Measurements from ENCODE around the gene PLA2R1. TPM values are rescaled to one million over a fixed set of nuclear protein-coding genes. Genes with fewer than 3 reads are reported as not detected.

PLA2R1 gene
- total and polyA plus RNA-seq, 2 of the 4 experiments (the other 2 are of a cell fraction): 0.43 to 0.54 TPM

- in situ Hi-C loops (cut with MboI; ENCODE audit: low sequenced_read_pairs): no loop called here
- Histone ChIP-seq H3K4ac (ENCODE audit: low read depth, low read length) (no peak overlapping the region), H3K27ac (ENCODE audit: insufficient read depth, low read length) (no peak overlapping the region), H3K18ac (ENCODE audit: low read depth, low read length) (no peak overlapping the region), H2AK9ac (replicated peaks; ENCODE audit: low read depth, low read length, poor library complexity) (no peak overlapping the region), H2BK15ac (ENCODE audit: low read depth, low read length) (no peak overlapping the region), H4K8ac (ENCODE audit: low read depth in 2 of 2, low read length in 2 of 2) (no peak overlapping the region), H3K4me1 (ENCODE audit: control insufficient read depth, insufficient read depth, low read length) (no peaks in the 10 kb centered on the region), H3K4me2 (ENCODE audit: low read depth, low read length) (no peak overlapping the region), H2AFZ (replicated peaks; ENCODE audit: low read length, poor library complexity) (no peak overlapping the region), H3K27me3 (ENCODE audit: control insufficient read depth, insufficient read depth, low read length) (peaks cover 22% of the 10 kb centered on the region), H4K91ac (ENCODE audit: insufficient read depth, low read depth, low read length) (no peak overlapping the region), H2BK120ac (ENCODE audit: low read depth, low read length) (no peak overlapping the region), H2BK20ac (ENCODE audit: low read depth, low read length) (no peak overlapping the region), H3K56ac (ENCODE audit: extremely low read depth, insufficient read depth, low read length) (no peak overlapping the region), H3K9me3 (ENCODE audit: control insufficient read depth, insufficient read depth, low read length) (peaks cover 2% of the 10 kb centered on the region), H3K4me3 (ENCODE audit: insufficient read depth, low read depth, low read length) (no peak overlapping the region), H3K9ac (ENCODE audit: low read depth, low read length) (no peak overlapping the region), H3K36me3 (ENCODE audit: control insufficient read depth, insufficient read depth, low read length) (no peaks in the 10 kb centered on the region), H4K20me1 (ENCODE audit: insufficient read depth, low read length) (no peaks in the 10 kb centered on the region), H3K14ac (replicated peaks; ENCODE audit: low read depth, low read length) (no peak overlapping the region), H2BK5ac (ENCODE audit: low read depth, low read length, poor library complexity, severe bottlenecking) (no peak overlapping the region), H3K79me1 (ENCODE audit: low read depth in 1 of 2, low read length in 2 of 2) (no peaks in the 10 kb centered on the region), H3K23ac (ENCODE audit: low read depth, low read length) (no peak overlapping the region), H2AK5ac (ENCODE audit: low read depth, low read length) (no peak overlapping the region), H4K5ac (ENCODE audit: low read depth, low read length) (no peak overlapping the region), H3K9me1 (ENCODE audit: insufficient read depth, low read length) (no peaks in the 10 kb centered on the region)
- BruUV-seq (replicated peaks): no TSS peak
- WGBS, 2 experiments (ENCODE audit: extremely low coverage in 2 of 2, insufficient read length in 1 of 2): no CpG with 5 or more reads among the region's 4 CpGs
- no peak for DNase-seq
- TF ChIP-seq RCOR1 (IDR thresholded peaks at IDR 0.05; ENCODE audit: insufficient replicate concordance, low read length) (no peak), CTCF (conservative IDR thresholded peaks at IDR 0.05; ENCODE audit: low read depth, low read length) (no peak), USF2 (IDR thresholded peaks at IDR 0.05; ENCODE audit: low read depth, low read length) (no peak)
- dilution Hi-C loops (cut with HindIII; ENCODE audit: low sequenced_read_pairs, unreplicated experiment): no loop called here
- intact Hi-C loops (cut with micrococcal nuclease): no loop called here
- no peak for ATAC-seq (ENCODE audit: low read depth)
- ChIA-PET CTCF (interaction anchor here (0.6 to 0.7 kb wide), 2 partner anchors 11 to 31 kb away, joined by 3 to 6 read pairs; no protein-coding TSS in a partner anchor), POLR2A (ENCODE audit: unreplicated experiment) (no interaction called here)
Observed at GRCh38 chr2:160077912-160078810, 15.7 kb upstream of the PLA2R1 start.
